ENCODE data around the gene TIMM10.

The TIMM10 gene

GRCh38 chr11:57511741-57512430 lies 18.7 kb downstream of the TIMM10 start:
- DNase-seq (ENCODE audit: low read depth, low spot score), result no peak
- TF ChIP-seq, protein P1, sequence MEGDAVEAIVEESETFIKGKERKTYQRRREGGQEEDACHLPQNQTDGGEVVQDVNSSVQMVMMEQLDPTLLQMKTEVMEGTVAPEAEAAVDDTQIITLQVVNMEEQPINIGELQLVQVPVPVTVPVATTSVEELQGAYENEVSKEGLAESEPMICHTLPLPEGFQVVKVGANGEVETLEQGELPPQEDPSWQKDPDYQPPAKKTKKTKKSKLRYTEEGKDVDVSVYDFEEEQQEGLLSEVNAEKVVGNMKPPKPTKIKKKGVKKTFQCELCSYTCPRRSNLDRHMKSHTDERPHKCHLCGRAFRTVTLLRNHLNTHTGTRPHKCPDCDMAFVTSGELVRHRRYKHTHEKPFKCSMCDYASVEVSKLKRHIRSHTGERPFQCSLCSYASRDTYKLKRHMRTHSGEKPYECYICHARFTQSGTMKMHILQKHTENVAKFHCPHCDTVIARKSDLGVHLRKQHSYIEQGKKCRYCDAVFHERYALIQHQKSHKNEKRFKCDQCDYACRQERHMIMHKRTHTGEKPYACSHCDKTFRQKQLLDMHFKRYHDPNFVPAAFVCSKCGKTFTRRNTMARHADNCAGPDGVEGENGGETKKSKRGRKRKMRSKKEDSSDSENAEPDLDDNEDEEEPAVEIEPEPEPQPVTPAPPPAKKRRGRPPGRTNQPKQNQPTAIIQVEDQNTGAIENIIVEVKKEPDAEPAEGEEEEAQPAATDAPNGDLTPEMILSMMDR (IDR thresholded peaks at IDR 0.05; ENCODE audit: low read depth, low read length), result no peak
- in situ Hi-C loops (cut with HindIII; ENCODE audit: low sequenced_read_pairs), result no loop called here
- H3K4me3 ChIP-seq (ENCODE audit: low read depth, low read length), result no peak overlapping the region

GRCh38 chr11:57508341-57509170 lies 22.0 kb downstream of the TIMM10 start:
- in situ Hi-C loops (cut with HindIII; ENCODE audit: low sequenced_read_pairs), result no loop called here
- H3K4me3 ChIP-seq (ENCODE audit: low read depth, low read length), result no peak overlapping the region
- TF ChIP-seq, protein P1 (IDR thresholded peaks at IDR 0.05; ENCODE audit: low read depth, low read length), result no peak
- DNase-seq (ENCODE audit: low read depth, low spot score), result no peak

DNA sequence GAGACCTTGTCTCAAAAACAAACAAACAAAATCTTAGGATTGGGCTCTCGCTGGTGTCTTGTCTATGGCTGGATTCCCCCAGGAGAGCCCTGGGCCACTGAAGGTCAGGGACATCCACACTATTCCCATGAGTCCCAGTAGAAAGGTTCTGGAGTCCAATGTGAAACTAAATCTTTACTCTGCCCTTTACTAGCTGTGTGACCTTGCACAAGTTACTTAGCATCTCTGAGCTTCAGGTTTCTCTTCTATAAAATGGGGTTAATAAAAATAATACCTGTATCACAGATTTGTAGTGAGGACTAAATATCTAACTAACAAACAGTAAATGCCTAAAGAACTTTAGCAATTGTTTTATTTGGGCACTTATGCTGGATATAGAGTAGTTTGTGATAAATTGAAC lies 24.0 kb downstream of the TIMM10 start:
- in situ Hi-C loops (cut with HindIII; ENCODE audit: low sequenced_read_pairs), result no loop called here
- TF ChIP-seq, protein P1 (IDR thresholded peaks at IDR 0.05; ENCODE audit: low read depth, low read length), result no peak
- DNase-seq (ENCODE audit: low read depth, low spot score), result no peak
- no peak overlapping the region for H3K4me3 ChIP-seq (ENCODE audit: low read depth, low read length)

GRCh38 chr11:57504511-57504910 lies 26.0 kb downstream of the TIMM10 start:
- no peak overlapping the region for H3K4me3 ChIP-seq (ENCODE audit: low read depth, low read length)
- no peak for DNase-seq (ENCODE audit: low read depth, low spot score)
- TF ChIP-seq, protein P1 (IDR thresholded peaks at IDR 0.05; ENCODE audit: low read depth, low read length), result no peak
- in situ Hi-C loops (cut with HindIII; ENCODE audit: low sequenced_read_pairs), result no loop called here

DNA sequence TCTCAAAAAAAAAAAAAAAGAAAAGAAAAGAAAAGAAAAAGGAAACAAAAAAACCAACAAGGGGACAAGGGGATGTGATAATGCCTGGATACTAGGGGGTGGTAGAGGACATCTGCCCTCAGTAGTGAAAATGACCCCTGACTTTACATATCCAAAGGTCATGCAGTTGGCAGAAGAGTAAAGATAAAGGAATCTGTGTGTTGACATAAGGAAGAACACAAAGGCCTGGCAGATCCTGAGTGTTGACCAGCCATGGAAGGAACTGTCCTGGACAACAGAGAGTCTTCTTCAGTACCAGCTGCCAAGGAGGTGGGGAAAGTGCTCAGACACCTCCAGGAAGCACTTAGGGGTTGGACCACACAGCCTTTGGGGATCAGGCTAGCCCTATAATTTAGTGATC lies 27.7 kb downstream of the TIMM10 start:
- in situ Hi-C loops (cut with HindIII; ENCODE audit: low sequenced_read_pairs), result no loop called here
- DNase-seq (ENCODE audit: low read depth, low spot score), result no peak
- no peak overlapping the region for H3K4me3 ChIP-seq (ENCODE audit: low read depth, low read length)
- TF ChIP-seq, protein P1 (IDR thresholded peaks at IDR 0.05; ENCODE audit: low read depth, low read length), result no peak

- in situ Hi-C loops (cut with HindIII; ENCODE audit: low sequenced_read_pairs), result no loop called here
- TF ChIP-seq, protein P1 (IDR thresholded peaks at IDR 0.05; ENCODE audit: low read depth, low read length), result no peak
Observed at GRCh38 chr11:57502376-57502775, 28.2 kb downstream of the TIMM10 start.

More at GRCh38 chr11:57502376-57502775, 28.2 kb downstream of the TIMM10 start:
- no peak for DNase-seq (ENCODE audit: low read depth, low spot score)
- H3K4me3 ChIP-seq (ENCODE audit: low read depth, low read length), result no peak overlapping the region

All from astrocyte of the spinal cord (primary cell).